Adrenal gland (tissue), 12 donors: ENCODE results near the gene SLC8B1. TPM values are rescaled to one million over a fixed set of nuclear protein-coding genes. Genes with fewer than 3 reads are reported as not detected.

ENCODE experiments used
- DNase-seq, 7 donors: peaks; one replicate each; pipeline ENCODE4 v3.0.0-alpha.2; 2019 to 2020
- H3K27ac ChIP-seq, 5 donors: fragments of 200-600 bp; sonication (generic) in 4 of 5; 1 replicate in 3 of 5; 2 replicates in 2 of 5; pipeline versions ENCODE4 v1.5.1 to v1.8.0; 2016 to 2020; ENCODE audit warnings: mild to moderate bottlenecking in 1 of 5
- H3K27me3 ChIP-seq: fragments of 200-600 bp; 2 replicates; pipeline ENCODE4 v1.8.0; 2021
- H3K36me3 ChIP-seq, 2 donors: fragments of 200-600 bp; replicated peaks in 1 of 2; 1 replicate in 1 of 2; 2 replicates in 1 of 2; pipeline versions ENCODE4 v1.5.1 to v1.8.0; 2018 to 2022
- H3K4me1 ChIP-seq, 2 donors: fragments of 200-600 bp; replicated peaks in 1 of 2; 1 replicate in 1 of 2; 2 replicates in 1 of 2; pipeline versions ENCODE4 v1.5.1 to v1.8.0; 2018 to 2021
- H3K4me3 ChIP-seq, 4 donors: fragments of 200-600 bp; sonication (generic) in 3 of 4; one replicate each; pipeline ENCODE4 v1.5.1; 2016 to 2018
- H3K9me3 ChIP-seq, 3 donors: fragments of 200-600 bp; sonication (generic) in 1 of 3; replicated peaks in 1 of 3; 1 replicate in 2 of 3; 2 replicates in 1 of 3; pipeline versions ENCODE4 v1.5.1 to v1.8.0; 2016 to 2021
- CTCF ChIP-seq, 6 experiments: fragments of 450-650 bp in 4 of 6; fragments of 200-600 bp in 2 of 6; sonication (generic) in 1 of 6; IDR thresholded peaks; 1 replicate in 5 of 6; 2 replicates in 1 of 6; pipeline versions ENCODE4 v1.5.1 to v1.8.0; 2016 to 2021; ENCODE audit warnings: antibody characterized with exemption in 6 of 6, mild to moderate bottlenecking in 2 of 6, moderate library complexity in 1 of 6
- POLR2A ChIP-seq, 2 donors: fragments of 450-650 bp; IDR thresholded peaks; one replicate each; pipeline ENCODE4 v1.6.1; 2017; ENCODE audit warnings: antibody characterized with exemption in 2 of 2, mild to moderate bottlenecking in 2 of 2, moderate library complexity in 1 of 2
- WGBS, 4 donors: extraction: QIAGEN DNeasy Blood & Tissue Kit in 2 of 4; methylation state at CpG; one replicate each; pipeline versions ENCODE4 v1.1.5 to v1.1.7; 2013 to 2017; 5-methylcytosine and 5-hydroxymethylcytosine counted together
- intact Hi-C, 2 donors: fragments of 100-400 bp; cut with DNase I; formaldehyde crosslinking; loops; one replicate each; pipeline versions ENCODE4 v1.14.1 to v1.15.0; 2022 to 2023
- polyA plus RNA-seq, 3 donors: library from polyadenylated mRNA; stranded (reverse); fragments of 200-250 nt in 2 of 3; fragments of 350-450 nt in 1 of 3; fragmentation: Illumina TruSeq in 1 of 3; extraction: RNeasy Lipid Tissue Mini Kit (QIAGEN cat#74804) in 1 of 3; gene quantifications; one replicate each; pipeline ENCODE4 v1.2.3, GENCODE V29; 2013 to 2014
- total RNA-seq, 9 donors: library from RNA; depleted of rRNA in 4 of 9; stranded (reverse); fragments of >200 nt in 4 of 9; fragments of 120-200 nt in 1 of 9; fragmentation: NEBNext Ultra II Directional in 1 of 9; extraction: Animal tissue kit (Norgen Biotek cat#: 25700) in 1 of 9; gene quantifications; one replicate each; pipeline versions ENCODE4 v1.1.0 to v1.2.4, GENCODE V29; 2013 to 2023
- donor health status: healthy with polysubstance abuse.
- donor health status: Bipolar disorder and iron deficiency.
- donor health status: DM: yes; HTN: yes; CAD: no.
- donor health status: DM: no; HTN: no; CAD: no.
- donor health status: DM: no; HTN: no; CAD: no.
- donor health status: DM: yes; HTN: yes; CAD: no.

SLC8B1 gene
- total and polyA plus RNA-seq, 12 donors = 67.6 to 288 (median 188) TPM

- DNase-seq = peak in 3 of 7 donors; percentile 36 to 50 (median 42)
- Histone ChIP-seq H3K4me3 (no peak overlapping the region), H3K27me3 (no peaks in the 10 kb centered on the region), H3K9me3 (no peaks in the 10 kb centered on the region), H3K36me3 (no peaks in the 10 kb centered on the region), H3K4me1 (peaks cover 10% of the 10 kb centered on the region in 2 donors), H3K27ac (peak overlapping the region in 2 of 5 donors; percentile 31 to 60)
- TF ChIP-seq POLR2A (IDR thresholded peaks at IDR 0.05) = no peak
- TF ChIP-seq CTCF (IDR thresholded peaks at IDR 0.05) = no peak
- 41 to 60% (median 55%) methylated on average over 2 of the region's 2 CpGs for WGBS, 4 donors
- intact Hi-C loops = no loop called here
Observed at GRCh38 chr12:113347892-113348291, 13.0 kb upstream of the SLC8B1 start.

- TF ChIP-seq CTCF (IDR thresholded peaks at IDR 0.05) (no peak), POLR2A (IDR thresholded peaks at IDR 0.05) (no peak)
- no peaks in the 10 kb centered on the region for H3K36me3 ChIP-seq
- no peak overlapping the region for H3K27ac ChIP-seq
- 76 to 84% (median 80%) methylated on average over 3 of the region's 3 CpGs for WGBS, 4 donors
- no peak for DNase-seq
- peaks cover 10% of the 10 kb centered on the region in 2 donors for H3K4me1 ChIP-seq
- intact Hi-C loops = no loop called here
- H3K4me3 ChIP-seq = no peak overlapping the region
- H3K9me3 ChIP-seq = no peaks in the 10 kb centered on the region
- no peaks in the 10 kb centered on the region for H3K27me3 ChIP-seq
Observed at GRCh38 chr12:113347107-113347506, 12.2 kb upstream of the SLC8B1 start.

- intact Hi-C loops = no loop called here
- H3K27me3 ChIP-seq = no peaks in the 10 kb centered on the region
- no peak for TF ChIP-seq POLR2A (IDR thresholded peaks at IDR 0.05)
- TF ChIP-seq CTCF (IDR thresholded peaks at IDR 0.05) = no peak
- H3K4me1 ChIP-seq = peaks cover 10% of the 10 kb centered on the region in 2 donors
- H3K9me3 ChIP-seq = no peaks in the 10 kb centered on the region
- no peak for DNase-seq
- WGBS, 4 donors = 65 to 82% (median 67%) methylated on average over 5 of the region's 5 CpGs
- H3K36me3 ChIP-seq = no peaks in the 10 kb centered on the region
- H3K27ac ChIP-seq = no peak overlapping the region
- no peak overlapping the region for H3K4me3 ChIP-seq
Observed at GRCh38 chr12:113346353-113346752, 11.4 kb upstream of the SLC8B1 start.

- no peak for TF ChIP-seq POLR2A (IDR thresholded peaks at IDR 0.05)
- Histone ChIP-seq H3K27me3 (no peaks in the 10 kb centered on the region), H3K27ac (no peak overlapping the region), H3K36me3 (no peaks in the 10 kb centered on the region), H3K4me1 (peaks cover 10% of the 10 kb centered on the region in 2 donors), H3K9me3 (no peaks in the 10 kb centered on the region), H3K4me3 (no peak overlapping the region)
- intact Hi-C loops = no loop called here
- whole genome bisulfite sequencing, 4 donors = 95 to 99% (median 97%) methylated on average over 6 of the region's 6 CpGs
- DNase-seq = no peak
Observed at GRCh38 chr12:113345318-113345717, 10.4 kb upstream of the SLC8B1 start.

- H3K27ac ChIP-seq = no peak overlapping the region
- no peak overlapping the region for H3K4me3 ChIP-seq
- H3K36me3 ChIP-seq = no peaks in the 10 kb centered on the region
- 80 to 87% (median 84%) methylated on average over 6 of the region's 6 CpGs for WGBS, 4 donors
- intact Hi-C loops = no loop called here
- H3K9me3 ChIP-seq = no peaks in the 10 kb centered on the region
- no peaks in the 10 kb centered on the region for H3K27me3 ChIP-seq
- TF ChIP-seq CTCF (IDR thresholded peaks at IDR 0.05) = no peak
- DNase-seq = no peak
- no peaks in the 10 kb centered on the region for H3K4me1 ChIP-seq
Observed at GRCh38 chr12:113341535-113341934, 6.6 kb upstream of the SLC8B1 start.
